ENCODE data around the gene NFIL3.
A peak's percentile ranks its signal among the peaks of the same experiment; 100 is the strongest.
"Not testable (repeated sequence)": the region's sequence is repeated elsewhere in the genome, so short reads cannot be mapped to it uniquely, and the experiment has no call there.

Gene NFIL3

GRCh38 chr9:91393826-91394225, 29.8 kb downstream of the NFIL3 start:
- no peak for DNase-seq

- no peak for DNase-seq
These were observed 31.2 kb downstream of the NFIL3 start for GRCh38 chr9:91392435-91392834.

DNA sequence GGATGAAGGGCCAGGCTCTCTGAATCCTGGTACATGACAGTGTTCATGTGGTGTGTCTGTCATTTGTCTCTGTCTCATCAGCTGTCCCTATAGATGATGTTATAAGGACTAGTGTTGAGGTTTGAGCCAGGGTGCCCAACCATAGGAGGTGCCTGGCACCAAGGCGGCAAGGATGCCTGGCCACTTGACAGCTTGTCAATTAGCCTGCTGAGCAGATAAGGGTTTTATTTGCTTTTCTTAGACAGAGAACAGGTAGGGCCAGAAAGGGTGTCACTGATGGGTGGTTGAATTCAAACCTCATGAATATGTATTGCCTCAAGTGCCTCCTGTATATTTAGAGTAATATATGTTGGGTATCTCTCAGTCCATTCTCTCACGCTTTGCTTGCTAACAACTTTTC, 31.8 kb downstream of the NFIL3 start:
- no peak for DNase-seq

DNA sequence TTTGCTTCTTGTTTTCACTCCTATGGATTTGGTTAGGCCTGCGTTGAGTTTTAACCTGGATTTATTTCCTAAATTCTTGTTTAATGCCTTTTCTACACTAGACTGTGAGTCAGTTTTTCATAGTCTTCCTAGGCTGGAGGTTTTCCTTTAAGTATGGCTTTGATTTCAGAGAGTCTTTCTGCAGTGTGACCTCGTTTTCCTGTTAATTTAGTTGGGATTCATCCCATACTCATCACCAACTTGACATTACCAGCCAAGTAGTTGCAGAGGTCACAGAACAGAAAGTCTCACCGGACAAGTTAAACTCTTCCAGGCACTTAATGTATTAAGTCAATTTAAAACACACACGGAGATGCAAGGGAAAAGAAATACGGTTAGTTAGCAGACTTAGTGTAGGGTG, 32.2 kb downstream of the NFIL3 start:
- DNase-seq: no peak

DNA sequence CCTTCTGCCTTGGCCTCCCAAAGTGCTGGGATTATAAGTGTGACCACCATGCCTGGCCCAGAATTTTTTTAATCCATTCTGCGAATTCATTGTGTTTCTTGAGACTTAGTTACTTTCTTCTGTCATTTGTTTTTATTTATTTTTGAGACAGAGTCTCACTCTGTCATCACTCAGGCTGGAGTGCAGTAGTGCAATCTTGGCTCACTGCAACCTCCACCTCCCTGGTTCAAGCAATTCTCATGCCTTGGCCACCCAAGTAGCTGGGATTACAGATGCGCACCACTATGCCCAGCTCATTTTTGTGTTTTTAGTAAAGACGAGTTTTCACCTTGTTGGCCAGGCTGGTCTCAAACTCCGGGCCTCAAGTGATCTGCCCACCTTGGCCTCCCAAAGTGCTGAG, 33.9 kb downstream of the NFIL3 start:
- not testable (repeated sequence) for DNase-seq

DNA sequence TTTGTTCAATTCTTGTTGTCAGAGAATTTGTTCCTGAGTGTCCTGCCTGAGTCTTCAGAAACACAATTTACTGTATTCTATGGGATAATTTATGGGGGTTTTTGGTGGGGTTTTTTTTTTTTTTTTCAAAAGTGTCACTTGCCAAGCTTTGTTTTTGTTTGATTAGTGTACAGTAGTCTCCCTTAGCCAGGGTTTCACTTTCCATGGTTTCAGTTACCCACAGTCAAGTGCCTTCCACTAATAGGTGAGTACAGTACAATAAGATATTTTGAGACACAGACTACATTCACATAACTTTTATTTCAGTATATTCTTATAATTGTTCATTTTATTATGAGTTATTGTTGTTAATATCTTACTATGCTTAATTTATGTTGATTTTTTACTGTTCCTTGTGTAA, 36.9 kb downstream of the NFIL3 start:
- DNase-seq: no peak

DNA sequence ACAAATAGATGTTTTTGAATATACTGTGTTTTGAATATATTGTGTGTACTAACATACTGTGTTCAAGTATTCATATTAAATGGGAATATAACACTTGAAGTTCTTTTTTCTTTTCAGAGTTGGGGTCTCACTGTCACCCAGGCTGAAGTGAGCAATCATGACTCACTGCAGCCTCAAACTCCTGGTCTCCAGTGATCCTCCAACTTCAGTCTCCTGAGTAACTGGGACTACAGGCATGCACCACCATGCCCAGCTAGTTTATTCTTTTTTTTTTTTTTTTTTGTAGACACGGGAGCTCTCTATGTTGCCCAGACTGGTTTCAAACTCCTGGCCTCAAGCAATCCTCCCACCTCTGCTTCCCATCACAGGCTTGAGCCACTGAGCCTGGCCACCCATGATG, 38.7 kb downstream of the NFIL3 start:
- no peak for DNase-seq

GRCh38 chr9:91383577-91383976, 40.1 kb downstream of the NFIL3 start:
- no peak for DNase-seq

- DNase-seq: no peak
These were observed 41.3 kb downstream of the NFIL3 start for GRCh38 chr9:91382298-91382697.

DNA sequence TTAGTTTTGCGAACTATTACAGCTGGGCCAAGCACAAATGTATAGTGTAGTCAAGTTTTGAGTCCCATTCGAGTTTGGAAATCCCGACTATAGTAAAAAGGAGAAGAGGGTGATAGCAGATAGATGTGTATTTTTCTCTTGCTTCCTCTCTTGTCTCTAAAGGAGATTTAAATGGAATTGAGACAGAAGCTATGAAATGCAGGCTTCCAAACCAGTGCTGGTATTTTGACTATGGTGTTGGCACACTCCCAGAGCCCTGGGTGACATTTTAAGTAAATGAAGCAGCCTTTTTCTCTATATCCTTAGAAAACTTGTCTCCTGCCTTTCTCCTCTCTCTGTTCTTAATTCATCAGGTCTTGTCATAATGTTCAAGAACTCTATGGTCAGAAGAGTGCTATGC, 44.2 kb downstream of the NFIL3 start:
- DNase-seq: no peak

- DNase-seq: no peak
These were observed 44.9 kb downstream of the NFIL3 start for GRCh38 chr9:91378695-91379127.

GRCh38 chr9:91378054-91378453, 45.6 kb downstream of the NFIL3 start:
- not testable (repeated sequence) for DNase-seq

- DNase-seq: no peak
These were observed 47.4 kb downstream of the NFIL3 start for GRCh38 chr9:91376239-91376638.

DNA sequence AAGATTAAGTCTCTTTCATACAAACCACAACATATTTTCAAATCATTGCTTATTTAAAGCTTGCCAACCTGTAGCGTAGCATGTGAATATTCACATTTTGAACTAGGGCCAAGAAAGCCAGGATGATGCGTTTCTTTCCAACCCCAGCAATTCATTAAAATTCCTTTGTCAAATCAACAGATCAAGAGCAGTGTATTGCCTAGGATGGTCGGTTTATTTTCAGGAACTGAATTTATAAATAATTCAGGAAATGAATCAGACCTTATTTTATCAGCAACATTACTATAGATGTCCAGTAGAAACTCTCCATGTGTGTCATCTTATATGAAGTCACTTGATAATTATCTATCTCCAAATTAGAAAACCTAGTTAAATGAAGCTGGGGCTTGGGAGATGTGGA, 48.7 kb downstream of the NFIL3 start:
- DNase-seq: no peak

DNA sequence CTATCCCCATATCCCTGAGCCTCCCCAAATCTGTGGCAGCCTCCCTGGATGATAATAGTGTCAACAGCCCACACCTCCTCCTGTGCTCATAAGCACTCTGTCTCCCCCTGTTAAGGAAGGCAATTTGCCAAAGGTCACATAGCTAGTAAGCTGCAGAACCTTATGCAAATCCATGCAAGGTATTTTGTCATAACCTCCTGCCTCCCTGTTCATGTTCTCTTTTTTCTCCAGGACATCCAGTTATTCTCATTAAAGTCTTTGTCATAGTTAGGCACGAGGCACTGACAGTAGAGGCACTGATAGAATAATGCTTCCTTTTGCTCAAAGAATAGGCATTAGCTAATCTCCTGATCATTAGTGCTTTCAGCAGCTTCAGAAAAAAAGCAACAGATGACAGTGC, 51.7 kb downstream of the NFIL3 start:
- no peak for DNase-seq

- DNase-seq: not testable (repeated sequence)
These were observed 53.6 kb downstream of the NFIL3 start for GRCh38 chr9:91370006-91370405.

GRCh38 chr9:91364702-91365101, 58.9 kb downstream of the NFIL3 start:
- no peak for DNase-seq

GRCh38 chr9:91364005-91364404, 59.6 kb downstream of the NFIL3 start:
- DNase-seq: no peak

GRCh38 chr9:91362051-91362611, 61.5 kb downstream of the NFIL3 start:
- no peak for DNase-seq

- DNase-seq: peak; percentile 70 to 82 (median 72)
These were observed 62.2 kb downstream of the NFIL3 start, which contains the start of gene AUH for GRCh38 chr9:91361291-91362050. Gene AUH (minus strand): TSS chr9:91361918. CDS start chr9:91361889, 29 bp downstream.

- no peak for DNase-seq
These were observed 62.9 kb downstream of the NFIL3 start for GRCh38 chr9:91360551-91361290.

DNA sequence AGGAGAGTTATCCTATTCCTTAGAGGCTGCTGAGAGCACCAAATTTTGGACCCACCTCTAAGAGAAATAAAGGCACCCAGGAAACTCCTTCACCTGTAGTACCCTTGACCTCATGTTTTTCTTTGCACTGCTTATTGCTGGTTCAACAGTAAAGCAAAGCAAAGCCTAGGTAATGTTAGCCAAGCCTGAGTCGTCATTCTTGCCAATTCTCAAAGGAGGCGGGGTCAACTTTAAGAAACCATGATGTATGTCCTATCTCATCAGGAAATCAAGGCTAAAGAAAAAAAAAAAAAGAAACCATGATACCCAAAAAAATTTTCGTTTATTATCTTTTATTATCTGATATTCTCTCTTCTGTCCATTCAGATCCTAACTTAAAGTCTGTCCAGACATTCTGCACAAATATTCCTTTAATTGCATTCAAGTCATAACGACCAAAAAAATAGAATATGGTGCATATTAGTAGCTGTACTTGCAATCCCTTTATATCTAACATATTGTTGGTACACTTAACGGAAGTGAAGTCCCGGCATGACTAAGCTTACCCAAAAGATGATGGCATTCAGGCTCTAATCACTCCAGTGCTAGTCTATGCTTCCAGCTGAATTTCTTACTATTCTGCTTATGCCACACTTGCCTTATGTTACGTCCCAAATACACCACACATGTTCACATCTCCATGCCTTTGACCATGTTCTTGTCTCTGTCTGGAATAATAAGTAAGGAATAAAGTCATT, 63.7 kb downstream of the NFIL3 start:
- no peak for DNase-seq

DNA sequence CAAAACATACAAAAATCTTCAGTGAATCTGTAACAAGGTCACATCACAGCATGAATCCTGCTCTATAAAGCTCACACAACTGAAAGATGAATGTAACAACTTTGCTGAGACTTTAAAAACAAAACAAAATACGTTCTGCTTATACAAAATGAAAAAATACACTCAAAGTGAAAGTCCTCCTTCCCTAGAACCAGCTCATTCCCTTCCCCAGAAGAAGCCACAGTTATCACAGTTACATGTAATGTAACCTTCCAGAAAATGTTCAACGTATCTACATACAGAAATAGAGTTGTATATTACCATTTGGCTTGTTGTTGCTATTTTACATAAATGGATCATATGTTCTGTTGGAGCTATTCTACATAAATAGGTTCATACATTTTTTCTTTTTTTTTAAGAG, 64.5 kb downstream of the NFIL3 start:
- no peak for DNase-seq
